Fibroblast of lung (primary cell): ENCODE data around the gene GPR180. TPM values are rescaled to one million over a fixed set of nuclear protein-coding genes. Genes with fewer than 3 reads are reported as not detected.

Experiments
- DNase-seq, 2 donors: peaks; one replicate each; pipeline versions ENCODE4 v3.0.0 to v3.0.0-alpha.2; 2010; ENCODE audit warnings: low read depth in 2 of 2
- H2AFZ ChIP-seq: 2 replicates; pipeline ENCODE4 v1.5.1; 2012; ENCODE audit warnings: low read length, control low read depth, inconsistent platforms
- H3K27ac ChIP-seq: 2 replicates; pipeline ENCODE4 v1.5.1; 2011; ENCODE audit warnings: low read length, control low read depth; ENCODE audit not compliant: insufficient read depth
- H3K27me3 ChIP-seq: 2 replicates; pipeline ENCODE4 v1.5.1; 2011; ENCODE audit warnings: mild to moderate bottlenecking, low read length; ENCODE audit not compliant: control insufficient read depth, insufficient read depth
- H3K36me3 ChIP-seq: 2 replicates; pipeline ENCODE4 v1.5.1; 2011; ENCODE audit warnings: low read length; ENCODE audit not compliant: control insufficient read depth, insufficient read depth
- H3K4me1 ChIP-seq: 2 replicates; pipeline ENCODE4 v1.5.1; 2011; ENCODE audit warnings: low read length; ENCODE audit not compliant: control insufficient read depth, insufficient read depth; ENCODE audit errors: extremely low read depth
- H3K4me2 ChIP-seq: 2 replicates; pipeline ENCODE4 v1.5.1; 2011; ENCODE audit warnings: low read length, control low read depth; ENCODE audit not compliant: insufficient read depth; ENCODE audit errors: extremely low read depth
- H3K4me3 ChIP-seq, 4 experiments: fragments of 200-600 bp in 1 of 4; sonication (generic) in 1 of 4; replicated peaks in 1 of 4; 2 replicates each; pipeline ENCODE4 v1.5.1; 2011 to 2016; ENCODE audit warnings: low read length in 4 of 4, low read depth in 3 of 4, mild to moderate bottlenecking in 3 of 4, control low read depth in 2 of 4, inconsistent platforms in 1 of 4, mixed read lengths in 1 of 4; ENCODE audit not compliant: insufficient read depth in 1 of 4; ENCODE audit errors: control extremely low read depth in 1 of 4
- H3K79me2 ChIP-seq: 2 replicates; pipeline ENCODE4 v1.5.1; 2012; ENCODE audit warnings: mild to moderate bottlenecking, low read length, inconsistent platforms; ENCODE audit not compliant: control insufficient read depth, insufficient read depth
- H3K9ac ChIP-seq: 2 replicates; pipeline ENCODE4 v1.5.1; 2011; ENCODE audit warnings: mild to moderate bottlenecking, low read length, control low read depth; ENCODE audit not compliant: insufficient read depth
- H3K9me3 ChIP-seq: 2 replicates; pipeline ENCODE4 v1.5.1; 2012; ENCODE audit warnings: low read depth, low read length; ENCODE audit not compliant: control insufficient read depth, insufficient read depth
- H4K20me1 ChIP-seq: 2 replicates; pipeline ENCODE4 v1.5.1; 2011; ENCODE audit warnings: low read length; ENCODE audit not compliant: control insufficient read depth, insufficient read depth; ENCODE audit errors: extremely low read depth
- CTCF ChIP-seq, 2 donors: IDR thresholded peaks in 1 of 2; conservative IDR thresholded peaks in 1 of 2; 1 replicate in 1 of 2; 2 replicates in 1 of 2; pipeline ENCODE4 v1.5.1; 2011 to 2012; ENCODE audit warnings: low read length in 2 of 2, control low read depth in 1 of 2, inconsistent platforms in 1 of 2, low read depth in 1 of 2, mild to moderate bottlenecking in 1 of 2
- EZH2 ChIP-seq: IDR thresholded peaks from 2 replicates; pipeline ENCODE4 v1.5.1; 2012; ENCODE audit warnings: low read length, control low read depth, mild to moderate bottlenecking; ENCODE audit errors: missing control alignments
- polyA plus RNA-seq, 2 donors: library from polyadenylated mRNA; depleted of rRNA in 1 of 2; stranded (reverse) in 1 of 2; unstranded in 1 of 2; fragments of >200 nt; gene quantifications; 2 replicates each; pipeline ENCODE4 v1.2.1, GENCODE V29; 2011 to 2012; ENCODE audit warnings: missing spikeins in 1 of 2
- total RNA-seq: library from RNA; depleted of rRNA; stranded (reverse); fragments of >200 nt; gene quantifications from 2 replicates; pipeline ENCODE4 v1.2.1, GENCODE V29; 2014

The GPR180 gene
- total and polyA plus RNA-seq, 2 donors (not counting 1 experiment from before 2014, with no cell fraction given), result 9.0 to 12.1 TPM

- Histone ChIP-seq H3K4me1 (peaks cover 3% of the 10 kb centered on the region), H3K9me3 (no peaks in the 10 kb centered on the region), H3K9ac (no peak overlapping the region), H3K4me2 (no peak overlapping the region), H3K79me2 (peaks cover 15% of the 10 kb centered on the region), H3K27me3 (no peaks in the 10 kb centered on the region), H3K36me3 (no peaks in the 10 kb centered on the region), H2AFZ (no peak overlapping the region), H3K27ac (no peak overlapping the region), H4K20me1 (no peaks in the 10 kb centered on the region), H3K4me3 (no peak overlapping the region)
- DNase-seq, result no peak
- no peak for TF ChIP-seq EZH2
- no peak for TF ChIP-seq CTCF (conservative IDR thresholded peaks at IDR 0.05 in 1 of 2, IDR thresholded peaks at IDR 0.05 in 1 of 2; ENCODE audit: low read depth in 1 of 2, low read length in 2 of 2)
These were observed 10.9 kb upstream of the GPR180 start for GRCh38 chr13:94590744-94591143.

GRCh38 chr13:94595001-94595949, 6.4 kb upstream of the GPR180 start:
- H3K27ac ChIP-seq, result peak overlapping the region; percentile 62
- H3K27me3 ChIP-seq, result no peaks in the 10 kb centered on the region
- peak overlapping the region; percentile 95 for H2AFZ ChIP-seq
- no peaks in the 10 kb centered on the region for H3K9me3 ChIP-seq
- H3K36me3 ChIP-seq, result no peaks in the 10 kb centered on the region
- peak overlapping the region; percentile 78 to 99 (median 82) for H3K4me3 ChIP-seq
- peak overlapping the region; percentile 85 for H3K4me2 ChIP-seq
- TF ChIP-seq EZH2 (no peak), CTCF (conservative IDR thresholded peaks at IDR 0.05 in 1 of 2, IDR thresholded peaks at IDR 0.05 in 1 of 2; ENCODE audit: low read depth in 1 of 2, low read length in 2 of 2) (no peak)
- peaks cover 15% of the 10 kb centered on the region for H3K79me2 ChIP-seq
- H3K9ac ChIP-seq, result peak overlapping the region; percentile 74
- peaks cover 7% of the 10 kb centered on the region for H3K4me1 ChIP-seq
- DNase-seq, result peak; percentile 23 to 29
- no peaks in the 10 kb centered on the region for H4K20me1 ChIP-seq

GRCh38 chr13:94595950-94596574, 5.6 kb upstream of the GPR180 start, which contains the start of gene TGDS:
TSS of gene TGDS (minus strand) at chr13:94596152. CDS start at chr13:94596136, 16 bp downstream.
- Histone ChIP-seq H3K79me2 (peaks cover 15% of the 10 kb centered on the region), H3K4me3 (peak within 1 kb of the TSS; percentile 78 to 99 (median 82)), H3K9ac (peak within 1 kb of the TSS; percentile 74), H3K9me3 (no peaks in the 10 kb centered on the region), H2AFZ (peak within 1 kb of the TSS; percentile 95), H3K27ac (peak within 1 kb of the TSS; percentile 62), H3K4me2 (peak within 1 kb of the TSS; percentile 96), H3K27me3 (no peaks in the 10 kb centered on the region), H3K4me1 (peaks cover 7% of the 10 kb centered on the region), H4K20me1 (no peaks in the 10 kb centered on the region), H3K36me3 (no peaks in the 10 kb centered on the region)
- TF ChIP-seq CTCF (conservative IDR thresholded peaks at IDR 0.05 in 1 of 2, IDR thresholded peaks at IDR 0.05 in 1 of 2; ENCODE audit: low read depth in 1 of 2, low read length in 2 of 2) (no peak), EZH2 (no peak)
- DNase-seq, result peak; percentile 93 to 97
